ENCODE data around the gene RNF151.

DNA sequence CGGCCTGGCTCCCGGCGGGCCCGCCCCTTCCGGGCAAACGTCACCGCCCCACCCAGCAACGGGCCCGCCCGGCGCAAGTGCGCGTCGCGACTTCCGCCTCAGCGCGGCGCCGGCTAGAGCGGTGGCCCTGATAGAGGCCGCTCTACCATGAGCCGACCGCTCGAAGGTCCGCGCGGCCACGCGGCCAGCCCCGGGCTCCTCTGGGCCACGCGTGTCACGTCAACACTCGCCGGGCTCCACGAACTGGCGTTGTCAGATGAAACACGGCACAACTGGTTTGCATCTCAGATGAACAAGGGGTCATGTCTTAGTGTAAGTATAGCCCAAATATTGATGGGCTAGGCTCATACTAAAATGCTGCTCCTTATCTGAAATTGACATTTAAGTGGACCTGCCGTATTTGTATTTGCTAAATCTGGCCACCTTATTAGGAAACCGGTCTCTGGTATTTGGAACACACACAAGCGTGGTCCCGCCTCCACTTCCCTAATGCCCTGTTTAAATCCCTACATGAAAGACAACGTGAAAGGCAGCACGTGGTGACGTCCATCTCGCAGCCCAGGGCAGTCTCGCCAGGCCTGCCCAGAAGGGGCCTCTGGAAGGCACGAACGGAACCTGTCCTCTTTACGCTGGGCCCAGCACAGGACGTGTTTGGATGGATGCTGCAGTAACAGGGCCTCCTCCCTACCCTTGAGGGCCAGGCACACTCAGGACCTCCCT, 43.3 kb downstream of the RNF151 start, which contains the start of gene ZNF598:
- TF ChIP-seq, protein P1, sequence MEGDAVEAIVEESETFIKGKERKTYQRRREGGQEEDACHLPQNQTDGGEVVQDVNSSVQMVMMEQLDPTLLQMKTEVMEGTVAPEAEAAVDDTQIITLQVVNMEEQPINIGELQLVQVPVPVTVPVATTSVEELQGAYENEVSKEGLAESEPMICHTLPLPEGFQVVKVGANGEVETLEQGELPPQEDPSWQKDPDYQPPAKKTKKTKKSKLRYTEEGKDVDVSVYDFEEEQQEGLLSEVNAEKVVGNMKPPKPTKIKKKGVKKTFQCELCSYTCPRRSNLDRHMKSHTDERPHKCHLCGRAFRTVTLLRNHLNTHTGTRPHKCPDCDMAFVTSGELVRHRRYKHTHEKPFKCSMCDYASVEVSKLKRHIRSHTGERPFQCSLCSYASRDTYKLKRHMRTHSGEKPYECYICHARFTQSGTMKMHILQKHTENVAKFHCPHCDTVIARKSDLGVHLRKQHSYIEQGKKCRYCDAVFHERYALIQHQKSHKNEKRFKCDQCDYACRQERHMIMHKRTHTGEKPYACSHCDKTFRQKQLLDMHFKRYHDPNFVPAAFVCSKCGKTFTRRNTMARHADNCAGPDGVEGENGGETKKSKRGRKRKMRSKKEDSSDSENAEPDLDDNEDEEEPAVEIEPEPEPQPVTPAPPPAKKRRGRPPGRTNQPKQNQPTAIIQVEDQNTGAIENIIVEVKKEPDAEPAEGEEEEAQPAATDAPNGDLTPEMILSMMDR (IDR thresholded peaks at IDR 0.05): no peak
- no peak for TF ChIP-seq EZH2 (IDR thresholded peaks at IDR 0.05; ENCODE audit: borderline replicate concordance, insufficient read depth, low read depth, low read length, poor library complexity, severe bottlenecking)

Data from B cell (primary cell).